ENCODE data around the gene CDC42EP3.

Gene CDC42EP3

GRCh38 chr2:37683241-37683640 lies 11.8 kb upstream of the CDC42EP3 start:
- no peak for DNase-seq

- no peak for DNase-seq
These were observed 11.0 kb upstream of the CDC42EP3 start for GRCh38 chr2:37682473-37682872.

GRCh38 chr2:37681587-37681986 lies 10.1 kb upstream of the CDC42EP3 start:
- DNase-seq = no peak

- peak; percentile 32 for DNase-seq
These were observed 7.7 kb upstream of the CDC42EP3 start for GRCh38 chr2:37679072-37679695.

- DNase-seq = no peak
These were observed 4.8 kb upstream of the CDC42EP3 start for GRCh38 chr2:37676274-37676673.

- DNase-seq = no peak
These were observed 3.5 kb upstream of the CDC42EP3 start for GRCh38 chr2:37674946-37675345.

GRCh38 chr2:37672870-37673184 lies 1.4 kb upstream of the CDC42EP3 start:
- no peak for DNase-seq

- peak; percentile 73 for DNase-seq
These were observed 845 bp upstream of the CDC42EP3 start for GRCh38 chr2:37672104-37672869.

- no peak for DNase-seq
These were observed 318 bp upstream of the CDC42EP3 start for GRCh38 chr2:37671816-37672103.

GRCh38 chr2:37670378-37671008 lies 949 bp downstream of the CDC42EP3 start:
- no peak for DNase-seq

GRCh38 chr2:37669446-37669845 lies 2.0 kb downstream of the CDC42EP3 start:
- no peak for DNase-seq

- DNase-seq = no peak
These were observed 3.7 kb downstream of the CDC42EP3 start for GRCh38 chr2:37667704-37668103.

- DNase-seq = no peak
These were observed 4.7 kb downstream of the CDC42EP3 start for GRCh38 chr2:37666772-37667171.

- DNase-seq = no peak
These were observed 5.7 kb downstream of the CDC42EP3 start for GRCh38 chr2:37665604-37666362.

- DNase-seq = no peak
These were observed 6.4 kb downstream of the CDC42EP3 start for GRCh38 chr2:37665043-37665442.

- DNase-seq = no peak
These were observed 7.2 kb downstream of the CDC42EP3 start for GRCh38 chr2:37664231-37664643.

- no peak for DNase-seq
These were observed 8.1 kb downstream of the CDC42EP3 start for GRCh38 chr2:37663390-37663789.

- no peak for DNase-seq
These were observed 11.7 kb downstream of the CDC42EP3 start for GRCh38 chr2:37659723-37660122.

GRCh38 chr2:37658682-37659081 lies 12.8 kb downstream of the CDC42EP3 start:
- DNase-seq = no peak

GRCh38 chr2:37657471-37657870 lies 14.0 kb downstream of the CDC42EP3 start:
- no peak for DNase-seq

- no peak for DNase-seq
These were observed 14.7 kb downstream of the CDC42EP3 start for GRCh38 chr2:37656512-37657423.

GRCh38 chr2:37654932-37655841 lies 16.3 kb downstream of the CDC42EP3 start:
- DNase-seq = no peak

All from NCI-H510A (cell line).